GM18861 (cell line): ENCODE data around the gene PLXNA2.

ENCODE experiments used
- ATAC-seq: cut with Tn5 transposase; IDR thresholded peaks from one replicate; pipeline ENCODE4 v1.9.1; 2021; ENCODE audit not compliant: unreplicated experiment

The PLXNA2 gene, protein sequence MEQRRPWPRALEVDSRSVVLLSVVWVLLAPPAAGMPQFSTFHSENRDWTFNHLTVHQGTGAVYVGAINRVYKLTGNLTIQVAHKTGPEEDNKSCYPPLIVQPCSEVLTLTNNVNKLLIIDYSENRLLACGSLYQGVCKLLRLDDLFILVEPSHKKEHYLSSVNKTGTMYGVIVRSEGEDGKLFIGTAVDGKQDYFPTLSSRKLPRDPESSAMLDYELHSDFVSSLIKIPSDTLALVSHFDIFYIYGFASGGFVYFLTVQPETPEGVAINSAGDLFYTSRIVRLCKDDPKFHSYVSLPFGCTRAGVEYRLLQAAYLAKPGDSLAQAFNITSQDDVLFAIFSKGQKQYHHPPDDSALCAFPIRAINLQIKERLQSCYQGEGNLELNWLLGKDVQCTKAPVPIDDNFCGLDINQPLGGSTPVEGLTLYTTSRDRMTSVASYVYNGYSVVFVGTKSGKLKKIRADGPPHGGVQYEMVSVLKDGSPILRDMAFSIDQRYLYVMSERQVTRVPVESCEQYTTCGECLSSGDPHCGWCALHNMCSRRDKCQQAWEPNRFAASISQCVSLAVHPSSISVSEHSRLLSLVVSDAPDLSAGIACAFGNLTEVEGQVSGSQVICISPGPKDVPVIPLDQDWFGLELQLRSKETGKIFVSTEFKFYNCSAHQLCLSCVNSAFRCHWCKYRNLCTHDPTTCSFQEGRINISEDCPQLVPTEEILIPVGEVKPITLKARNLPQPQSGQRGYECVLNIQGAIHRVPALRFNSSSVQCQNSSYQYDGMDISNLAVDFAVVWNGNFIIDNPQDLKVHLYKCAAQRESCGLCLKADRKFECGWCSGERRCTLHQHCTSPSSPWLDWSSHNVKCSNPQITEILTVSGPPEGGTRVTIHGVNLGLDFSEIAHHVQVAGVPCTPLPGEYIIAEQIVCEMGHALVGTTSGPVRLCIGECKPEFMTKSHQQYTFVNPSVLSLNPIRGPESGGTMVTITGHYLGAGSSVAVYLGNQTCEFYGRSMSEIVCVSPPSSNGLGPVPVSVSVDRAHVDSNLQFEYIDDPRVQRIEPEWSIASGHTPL (N-terminal part only)

DNA sequence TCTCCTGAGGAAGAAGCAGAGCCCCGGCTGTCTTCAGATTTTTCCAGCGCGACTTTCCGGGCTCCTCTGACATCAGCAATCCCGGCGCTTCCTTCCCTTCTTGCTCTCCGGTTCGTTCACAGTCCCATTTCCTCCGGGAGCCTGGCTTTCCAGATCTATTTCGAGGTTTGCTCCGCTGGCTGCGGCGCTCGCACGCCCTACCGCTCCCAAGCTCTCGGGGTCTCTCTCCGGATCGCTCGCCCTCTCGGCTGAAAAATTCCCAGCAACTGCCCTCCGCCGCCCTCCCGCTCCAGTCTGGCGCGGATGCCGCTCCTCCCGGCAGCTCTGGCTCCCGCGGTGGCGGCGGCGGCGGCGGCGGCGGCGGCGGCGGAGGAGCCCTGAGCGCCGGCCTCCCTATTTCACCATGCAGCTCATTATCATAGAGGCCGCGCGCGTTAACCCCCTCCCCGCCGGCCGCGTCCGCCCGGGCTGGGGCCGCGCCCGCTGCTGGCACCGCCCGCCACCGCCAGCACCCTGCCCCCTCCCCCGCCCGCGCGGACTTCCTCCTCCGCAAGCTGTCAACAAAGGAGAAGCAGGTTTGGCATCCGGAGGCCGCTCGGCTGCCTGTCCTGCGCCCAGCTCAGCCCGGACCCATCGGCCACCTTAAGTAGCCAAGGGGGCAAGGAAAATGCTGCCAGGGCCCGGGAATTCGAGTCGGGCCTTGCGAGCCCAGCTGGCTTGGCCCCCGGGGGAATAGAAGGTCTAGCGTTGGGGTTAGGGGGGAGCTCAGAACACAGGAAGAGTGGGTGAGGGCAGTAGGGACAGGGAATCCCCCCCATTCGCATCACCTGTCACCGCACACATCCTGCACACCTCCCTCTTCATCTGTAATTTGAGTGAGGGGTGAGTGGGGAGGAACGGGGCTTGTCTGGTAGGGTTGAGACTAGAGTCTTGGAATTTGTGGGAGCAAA is at the start of gene PLXNA2:
Gene PLXNA2 (minus strand): TSS at position 418 of the 950 bp plus-strand sequence. CDS start 26,462 bp downstream, outside the sequence.
- no peak for ATAC-seq

DNA sequence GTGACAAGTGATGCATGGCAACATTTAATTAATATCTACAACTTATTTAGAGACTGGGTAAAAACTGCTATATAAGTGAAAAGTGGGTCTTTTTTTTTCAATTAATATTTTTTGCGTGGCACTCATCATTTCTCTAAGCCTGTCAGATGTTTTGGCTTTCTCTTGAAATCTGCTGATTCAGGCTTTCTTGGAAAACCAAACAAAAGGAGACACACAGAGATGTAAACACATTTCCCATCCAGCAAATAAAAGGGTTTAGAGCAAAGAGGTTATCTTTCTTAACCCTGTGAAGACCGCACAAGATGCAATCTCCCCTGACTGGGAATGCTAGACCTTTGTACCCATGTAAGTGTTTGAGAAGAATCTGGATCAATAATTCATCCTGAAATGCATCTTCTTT is 48.7 kb upstream of the PLXNA2 start:
- ATAC-seq, result no peak

DNA sequence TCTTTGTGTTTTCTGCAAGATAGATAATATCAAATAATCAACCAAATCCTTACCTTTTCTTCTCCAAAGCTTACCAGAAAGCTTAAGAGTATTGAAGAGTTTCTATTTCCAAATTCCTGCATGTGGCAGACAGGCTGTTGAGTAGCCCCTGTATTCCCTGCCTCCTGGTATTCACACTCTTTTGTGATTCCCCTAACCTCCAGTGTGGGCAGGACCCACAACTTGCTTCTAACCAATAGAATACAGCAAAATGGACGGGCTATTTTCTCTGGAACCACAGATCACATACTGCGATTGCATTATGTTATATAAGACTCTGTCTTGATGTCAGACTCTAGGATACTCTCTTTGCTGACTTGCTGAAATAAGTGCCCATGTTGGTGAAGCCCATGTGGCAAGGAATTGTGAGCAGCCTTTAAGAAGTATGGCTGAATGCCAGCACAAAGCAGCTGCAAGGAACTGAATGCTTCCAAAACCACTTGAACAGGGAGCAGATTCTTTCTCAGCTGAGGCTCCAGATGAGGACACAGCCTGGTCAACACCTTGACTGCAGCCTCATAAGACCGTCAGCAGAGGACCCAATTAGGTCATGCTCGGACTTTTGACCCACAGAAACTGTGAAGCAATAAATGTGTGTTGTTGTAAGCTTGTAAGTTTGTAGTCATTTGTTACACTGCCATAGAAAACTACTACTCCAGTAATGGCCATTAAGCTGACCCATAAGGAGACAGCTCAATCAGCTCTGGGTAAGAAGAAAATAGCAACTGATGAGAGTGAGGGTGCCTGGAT is 47.9 kb upstream of the PLXNA2 start:
- no peak for ATAC-seq

DNA sequence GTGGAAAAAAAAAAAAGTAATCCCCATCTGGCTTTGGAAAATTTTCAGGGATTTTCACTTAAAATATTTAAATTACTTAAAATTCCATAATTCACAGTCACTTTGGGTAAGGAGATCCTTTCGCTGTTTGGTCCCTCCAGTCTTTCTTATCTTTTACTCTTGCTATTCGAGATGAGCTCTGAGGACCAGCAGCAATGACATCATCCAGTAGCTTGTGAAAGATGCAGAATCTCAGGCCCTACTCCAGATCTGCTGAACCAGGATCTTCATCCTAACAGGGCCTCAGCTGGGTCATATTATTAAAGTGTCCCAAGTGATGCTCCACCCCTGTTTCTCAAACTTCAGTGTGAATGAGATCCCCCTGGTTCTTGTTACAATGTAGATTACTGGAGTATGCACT is 46.9 kb upstream of the PLXNA2 start:
- ATAC-seq, result no peak

DNA sequence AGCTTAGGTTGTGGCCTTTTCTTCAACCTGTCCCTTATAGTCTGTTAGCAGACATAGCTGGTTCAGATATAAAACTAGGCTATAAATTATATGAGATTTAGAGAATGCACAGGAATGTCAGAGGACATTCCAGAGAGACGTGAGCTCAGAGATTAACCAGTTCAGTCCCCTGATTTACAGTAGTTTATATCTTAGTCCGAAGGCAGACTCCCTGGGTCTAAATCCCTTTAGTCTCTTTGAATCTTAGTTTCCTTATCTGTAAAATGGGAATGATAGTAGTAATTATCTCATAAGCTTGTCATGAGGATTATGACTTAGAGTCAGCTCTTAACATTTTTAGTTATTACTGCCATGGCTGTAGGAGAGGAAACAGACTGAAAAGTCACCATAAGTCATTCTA is 45.5 kb upstream of the PLXNA2 start:
- no peak for ATAC-seq

DNA sequence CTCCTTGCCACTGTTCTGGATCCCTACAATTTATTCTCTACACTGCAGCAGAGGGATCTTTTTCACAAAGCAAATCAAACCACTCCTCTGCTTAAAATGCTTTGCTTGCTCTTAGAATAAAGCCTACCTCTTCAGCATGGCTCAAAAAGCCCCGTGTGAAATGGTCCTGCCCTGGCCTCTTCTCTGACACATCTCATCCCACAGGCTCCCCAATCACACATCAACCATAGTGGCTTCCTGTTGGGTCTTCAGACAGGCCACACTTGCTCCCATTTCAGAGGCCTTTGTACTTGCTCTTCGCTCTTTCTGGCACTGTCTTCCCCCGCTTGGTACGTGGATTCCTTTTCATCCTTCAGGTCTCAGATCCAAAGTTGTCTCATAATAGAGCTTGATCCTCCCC is 44.3 kb upstream of the PLXNA2 start:
- no peak for ATAC-seq

DNA sequence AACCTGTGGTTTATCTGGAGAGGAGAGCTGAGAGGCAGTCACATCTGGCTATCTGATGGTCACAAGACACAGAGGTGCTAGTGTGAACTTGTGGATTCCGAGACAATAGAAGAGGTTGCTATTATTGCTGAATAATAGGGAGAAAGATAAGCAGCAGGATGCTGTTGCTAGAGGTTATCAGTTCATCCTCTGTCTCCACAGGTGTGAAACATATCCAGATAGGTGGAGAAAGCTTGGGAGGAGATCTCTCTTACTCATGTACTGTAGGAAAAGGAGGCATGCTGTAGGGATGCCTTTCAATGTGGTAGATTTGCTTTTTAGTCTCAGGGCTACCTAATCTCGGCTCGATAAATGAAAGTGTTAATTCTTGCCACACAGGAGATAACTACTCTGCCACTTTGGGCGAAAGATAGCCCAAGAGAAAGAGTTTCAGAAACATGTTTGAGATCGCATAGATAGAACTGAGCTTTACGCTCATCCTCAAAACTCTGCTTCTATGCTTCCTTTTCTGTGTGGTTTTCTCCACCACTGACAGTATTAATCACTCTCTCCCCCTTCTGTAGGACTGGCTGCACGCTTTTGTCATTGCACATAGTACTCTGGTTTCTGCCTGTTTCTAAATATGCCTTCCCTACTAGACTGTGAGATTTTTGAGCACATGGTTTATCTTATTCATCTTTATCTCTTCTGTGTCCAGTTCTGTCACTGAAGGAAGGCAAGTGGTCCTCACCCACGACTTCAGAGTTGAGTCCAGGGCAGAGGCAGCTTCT is 36.7 kb upstream of the PLXNA2 start:
- no peak for ATAC-seq

DNA sequence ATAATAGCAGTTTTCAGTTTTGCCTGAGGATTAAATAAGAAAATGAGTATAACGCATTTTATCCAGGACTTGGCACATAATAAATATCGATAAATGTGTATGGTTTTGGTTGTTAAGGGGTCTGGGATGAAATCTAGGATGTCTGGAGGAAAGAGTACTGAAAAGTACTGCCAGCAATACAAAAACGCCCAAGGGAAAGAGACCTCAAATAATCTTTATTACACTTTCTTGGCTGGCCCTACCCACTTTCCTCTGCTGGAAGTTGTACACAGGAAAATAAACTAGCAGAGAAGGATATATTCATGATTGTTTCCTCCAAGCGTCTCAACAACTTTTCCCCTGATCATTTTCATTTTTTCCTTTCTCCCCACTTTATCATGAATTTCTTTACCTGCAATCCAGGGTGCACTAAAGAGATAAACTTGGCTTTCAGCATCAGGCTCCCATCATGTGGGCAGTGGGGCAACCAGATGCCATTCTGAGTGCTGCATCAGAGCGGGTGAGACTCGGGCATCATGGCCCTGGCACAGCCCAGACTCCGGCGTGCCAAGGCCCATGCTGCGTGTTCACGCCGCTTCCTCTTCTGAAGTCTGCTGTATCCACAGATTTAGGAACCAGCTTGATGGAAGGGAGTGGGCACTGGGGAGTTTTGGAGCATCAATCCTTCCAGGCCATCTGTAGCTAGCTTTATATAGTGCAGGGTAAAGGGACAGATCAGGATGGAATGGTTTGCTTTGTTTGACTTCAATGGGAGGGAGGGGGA is 35.8 kb upstream of the PLXNA2 start:
- no peak for ATAC-seq

DNA sequence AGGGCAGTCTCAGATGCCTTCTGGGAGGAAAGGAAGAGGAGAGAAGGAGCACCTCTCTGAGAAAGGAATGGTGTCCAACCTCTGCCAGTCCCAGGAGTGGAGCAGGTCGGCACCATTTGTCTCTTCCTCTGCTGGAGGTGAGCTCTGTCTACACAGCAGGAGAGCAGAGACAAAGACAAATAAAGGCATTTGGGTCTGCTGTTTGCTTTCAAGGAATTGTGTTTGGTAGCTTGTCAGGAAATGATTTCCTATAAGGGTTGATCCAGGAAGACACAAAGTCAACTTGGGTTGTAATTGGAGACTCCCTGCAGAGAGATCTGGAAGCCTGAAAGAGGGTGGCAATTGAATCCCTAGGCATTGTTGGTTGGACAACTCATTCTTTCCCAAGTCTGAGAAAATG is 34.5 kb upstream of the PLXNA2 start:
- no peak for ATAC-seq

DNA sequence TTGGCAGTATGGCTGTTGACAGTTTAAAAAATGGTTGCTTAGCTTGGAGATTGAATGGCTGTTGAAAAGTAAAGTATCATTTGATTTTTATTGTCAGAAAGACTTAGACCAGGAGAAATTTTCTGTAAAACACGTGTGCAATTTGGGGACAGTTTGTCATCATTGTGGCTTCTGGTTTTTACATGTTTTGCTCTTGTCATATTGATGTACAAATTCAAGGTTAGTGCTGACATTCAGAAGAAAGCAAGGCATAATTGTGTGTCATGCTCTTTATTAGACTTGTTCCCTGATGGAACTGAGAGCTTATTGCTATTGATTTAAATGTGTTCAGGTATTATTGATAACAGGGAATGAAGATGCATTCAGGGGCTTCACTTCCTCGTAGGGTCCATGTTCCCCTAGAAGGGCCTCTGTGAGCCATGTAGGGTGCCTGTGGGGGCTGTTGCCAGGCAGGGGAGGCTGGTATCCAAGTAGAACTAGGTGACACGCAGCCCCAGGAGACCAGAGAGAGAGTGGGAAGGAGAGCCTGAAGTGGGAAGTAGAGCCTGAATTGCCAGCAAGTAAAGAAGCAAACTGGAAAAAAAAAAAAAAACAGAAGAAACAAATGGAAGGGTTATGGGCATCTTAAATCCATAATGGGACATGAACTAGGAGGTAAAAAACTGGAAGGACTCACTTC is 32.7 kb upstream of the PLXNA2 start:
- no peak for ATAC-seq

DNA sequence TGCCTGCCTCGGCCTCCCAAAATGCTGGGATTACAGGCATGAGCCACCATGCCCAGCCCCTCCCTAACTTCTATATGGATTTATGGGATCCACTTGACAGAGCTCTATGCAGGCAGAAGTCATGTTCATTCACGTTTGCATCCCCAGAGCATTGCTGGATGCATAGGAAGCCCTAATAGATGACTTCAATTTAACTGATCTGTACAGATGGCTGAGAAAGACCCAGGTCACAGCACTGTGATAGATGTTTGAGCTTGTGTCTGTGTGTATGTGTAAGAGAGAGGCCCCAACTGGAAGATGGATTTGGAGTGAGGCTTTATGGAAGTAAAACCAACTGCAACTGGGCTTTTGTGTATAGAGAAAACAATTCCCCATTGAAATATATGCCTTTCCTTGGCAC is 30.9 kb upstream of the PLXNA2 start:
- ATAC-seq, result no peak

DNA sequence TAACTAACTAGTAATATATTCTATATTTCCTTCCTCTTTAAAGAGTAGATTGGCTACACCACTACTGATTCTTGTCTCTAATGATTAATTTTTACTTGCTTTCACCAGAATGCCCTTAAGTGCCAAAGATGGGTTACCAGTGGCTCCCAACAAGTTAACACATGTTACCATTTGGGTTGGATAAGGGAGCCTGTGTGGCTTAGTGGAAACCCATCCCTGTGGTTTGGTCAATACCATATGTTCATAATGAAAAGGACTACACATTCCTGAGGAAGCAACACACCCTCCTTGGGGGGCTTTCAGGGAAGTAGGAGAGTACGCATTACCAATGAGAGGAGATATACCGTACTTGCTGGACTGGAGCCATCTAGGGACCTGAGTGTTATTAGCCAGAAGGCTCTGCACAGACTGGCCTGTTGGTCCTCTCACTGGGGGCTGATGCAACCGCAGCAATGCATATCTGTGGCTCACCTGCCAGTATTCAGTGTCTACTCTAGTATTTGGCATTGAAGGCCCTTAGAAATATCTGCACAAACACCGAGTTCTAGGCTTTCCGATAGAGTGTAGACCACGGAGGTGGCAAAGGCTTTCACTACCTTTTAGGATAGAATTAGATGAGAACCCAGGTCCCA is 29.3 kb upstream of the PLXNA2 start:
- ATAC-seq, result no peak

DNA sequence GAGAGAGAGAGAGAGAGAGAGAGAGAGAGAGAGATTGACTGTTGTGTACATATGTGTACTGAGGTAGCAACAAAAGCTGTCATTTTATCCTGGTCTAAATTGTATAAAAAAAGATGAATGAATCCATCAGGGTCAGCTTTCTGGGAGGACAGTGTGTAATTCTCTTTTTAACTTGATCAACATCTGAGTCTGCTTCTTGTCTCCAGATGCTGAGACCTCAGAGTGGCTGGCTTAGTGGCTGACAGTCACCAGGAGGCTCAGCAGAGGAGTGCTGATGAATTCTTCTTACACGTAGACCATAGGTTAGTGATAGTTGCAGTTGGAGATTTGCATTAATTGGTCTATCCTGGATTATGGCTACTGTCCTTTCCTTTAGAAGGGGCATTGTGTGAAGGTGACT is 28.5 kb upstream of the PLXNA2 start:
- no peak for ATAC-seq

DNA sequence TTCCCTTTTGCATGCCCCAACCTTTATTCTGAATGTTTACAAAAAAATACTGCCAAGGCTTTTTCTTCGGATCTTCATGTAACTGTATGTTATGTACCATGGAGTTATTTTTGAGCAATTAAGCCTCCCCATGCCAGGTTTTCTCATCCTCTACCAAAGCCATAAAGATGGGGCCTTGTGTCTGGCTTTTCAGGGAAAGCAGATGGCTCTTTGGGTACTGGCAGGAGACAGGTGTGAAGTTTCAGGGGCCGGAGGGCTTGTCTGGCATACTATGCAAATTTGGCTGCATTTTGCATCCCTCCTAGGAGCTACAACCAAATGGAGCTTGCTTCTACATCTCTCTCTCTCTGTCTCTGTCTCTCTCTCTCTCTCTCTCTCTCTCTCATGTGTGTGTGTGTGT is 28.1 kb upstream of the PLXNA2 start:
- ATAC-seq, result no peak

DNA sequence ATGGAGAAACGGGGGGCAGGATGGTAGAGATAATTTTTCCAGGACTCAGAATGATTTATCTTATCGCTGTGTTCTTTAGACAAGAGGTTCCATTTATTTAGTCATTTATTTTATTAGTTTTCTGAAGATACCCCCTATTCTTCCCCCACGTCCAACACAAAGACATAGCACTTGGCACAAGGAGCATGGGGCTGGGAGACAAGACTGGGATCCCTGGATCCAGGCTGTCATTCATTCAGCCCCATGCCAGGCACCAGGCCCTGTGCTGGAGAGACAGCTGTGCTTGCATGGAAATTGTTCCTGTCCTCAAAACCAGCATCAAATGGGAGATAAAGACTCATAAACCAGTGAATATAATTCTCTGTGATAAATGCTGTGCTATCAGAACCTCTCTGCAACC is 27.1 kb upstream of the PLXNA2 start:
- no peak for ATAC-seq

DNA sequence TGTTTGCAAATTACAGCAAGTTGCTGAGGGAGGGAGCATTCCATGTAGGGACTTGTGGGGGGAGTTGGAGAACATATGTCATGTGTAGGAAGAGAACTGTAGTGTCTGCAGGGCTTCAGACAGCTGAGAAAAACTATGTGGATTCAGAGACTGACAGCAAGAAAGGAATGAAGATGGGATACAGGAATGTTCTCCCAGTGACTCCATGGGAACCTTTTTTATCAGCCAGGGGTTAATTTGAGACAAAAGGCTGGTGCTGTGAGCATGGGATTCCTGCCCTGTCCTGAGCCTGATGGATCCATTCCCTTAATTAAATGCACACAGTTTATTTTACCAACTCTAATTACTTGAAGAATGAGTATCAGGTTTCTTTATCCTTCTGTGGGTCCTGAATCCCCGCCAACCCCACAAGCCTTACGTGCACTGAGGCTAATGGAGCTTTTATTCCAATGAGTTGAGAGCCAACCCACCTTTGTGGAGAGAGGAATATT is 26.5 kb upstream of the PLXNA2 start:
- no peak for ATAC-seq

DNA sequence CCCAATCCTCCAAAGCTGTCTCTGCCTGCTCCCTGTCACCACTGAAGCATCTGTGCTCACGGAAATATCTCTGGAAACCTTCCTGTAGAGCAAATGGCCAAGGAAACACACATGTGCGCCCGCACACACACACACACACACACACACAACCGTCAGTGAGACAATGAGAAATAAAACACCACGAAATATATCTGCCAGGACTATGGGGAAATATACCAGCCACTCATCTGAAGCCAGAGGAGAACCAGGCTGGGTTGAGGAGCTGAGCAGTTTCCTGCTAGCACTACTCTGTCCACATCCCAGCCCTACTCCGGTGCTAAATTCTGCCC is 25.1 kb upstream of the PLXNA2 start:
- no peak for ATAC-seq
